Activated T-helper 1 cell treated with Interleukin-2 at 50 U/mL for 16 hours (primary cell): ENCODE measurements around the gene BRSK1.

ENCODE experiments used
- DNase-seq: peaks from one replicate; pipeline ENCODE4 v3.0.0-alpha.2; 2020; ENCODE audit warnings: low read depth

The BRSK1 gene

DNA sequence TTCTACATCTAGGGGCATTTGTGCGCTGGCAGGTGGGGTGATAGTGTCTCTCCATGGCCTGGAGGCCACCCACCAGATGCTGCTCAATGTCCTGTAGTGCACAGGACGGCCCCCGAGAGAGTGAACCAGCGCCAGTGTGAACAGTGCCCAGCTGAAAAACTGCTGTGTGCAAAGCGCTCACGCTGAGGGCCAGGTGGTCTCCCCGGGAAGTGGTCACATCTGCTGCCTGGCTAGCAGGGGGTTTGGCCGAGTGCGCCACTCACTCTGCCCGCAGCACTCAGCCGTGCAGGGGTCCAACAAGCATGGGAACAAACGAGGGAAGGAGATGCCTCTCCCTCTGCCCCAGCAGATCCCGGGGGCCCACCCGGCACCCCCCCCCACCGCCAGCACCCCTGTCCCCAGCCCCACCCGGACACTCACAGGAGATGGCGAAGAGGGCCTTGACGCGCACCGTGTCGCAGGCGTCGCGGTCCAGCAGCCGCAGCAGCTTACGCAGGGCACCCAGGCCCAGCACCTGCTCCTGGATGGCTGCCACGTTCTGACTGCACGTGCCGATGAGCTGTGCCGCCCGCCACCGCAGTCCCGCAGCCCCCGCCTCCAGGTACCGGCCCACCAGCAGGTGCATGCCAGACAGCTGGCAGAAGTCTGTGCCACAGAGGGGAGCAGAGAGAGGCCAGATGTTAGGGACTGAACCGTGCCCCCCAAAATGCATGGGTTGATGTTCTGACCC is 9.7 kb upstream of the BRSK1 start:
- no peak for DNase-seq

DNA sequence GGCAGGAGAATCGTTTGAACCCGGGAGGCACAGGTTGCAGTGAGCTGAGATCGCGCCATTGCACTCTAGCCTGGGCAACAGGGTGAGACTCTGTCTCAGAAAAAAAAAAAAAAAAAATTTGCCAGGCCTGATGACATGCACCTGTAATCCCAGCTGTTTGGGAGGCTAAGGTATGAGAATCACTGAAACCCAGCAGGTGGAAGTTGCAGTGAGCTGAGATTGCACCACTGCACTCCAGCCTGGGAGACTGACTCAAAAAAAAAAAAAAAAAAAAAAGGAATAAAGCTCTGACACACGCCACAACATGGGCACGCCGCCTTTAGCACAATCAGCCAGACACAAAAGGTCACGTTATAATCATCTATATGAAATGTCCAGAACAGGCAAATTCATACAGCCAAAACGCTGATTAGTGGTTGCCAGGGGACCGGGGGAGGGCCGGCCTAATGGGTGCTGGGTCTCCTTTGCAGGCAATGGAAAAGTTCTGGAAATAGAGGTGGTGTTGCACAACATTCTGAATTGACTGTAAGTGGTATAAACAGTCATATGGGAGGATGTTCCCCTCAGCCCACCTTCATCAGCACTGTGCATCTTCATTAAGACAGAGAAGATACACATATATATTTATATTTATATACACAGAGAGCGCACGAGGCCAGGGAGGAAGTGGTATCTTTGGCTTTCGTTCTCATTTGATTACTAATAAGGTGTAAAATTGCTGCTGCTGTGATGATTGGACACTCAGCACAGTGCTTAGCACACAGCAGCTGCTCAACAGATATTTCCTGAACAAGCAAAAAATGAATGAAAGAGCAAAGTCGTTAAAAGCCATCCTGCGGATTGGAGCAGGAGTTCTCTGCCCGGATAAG is 7.7 kb upstream of the BRSK1 start:
- no peak for DNase-seq

DNA sequence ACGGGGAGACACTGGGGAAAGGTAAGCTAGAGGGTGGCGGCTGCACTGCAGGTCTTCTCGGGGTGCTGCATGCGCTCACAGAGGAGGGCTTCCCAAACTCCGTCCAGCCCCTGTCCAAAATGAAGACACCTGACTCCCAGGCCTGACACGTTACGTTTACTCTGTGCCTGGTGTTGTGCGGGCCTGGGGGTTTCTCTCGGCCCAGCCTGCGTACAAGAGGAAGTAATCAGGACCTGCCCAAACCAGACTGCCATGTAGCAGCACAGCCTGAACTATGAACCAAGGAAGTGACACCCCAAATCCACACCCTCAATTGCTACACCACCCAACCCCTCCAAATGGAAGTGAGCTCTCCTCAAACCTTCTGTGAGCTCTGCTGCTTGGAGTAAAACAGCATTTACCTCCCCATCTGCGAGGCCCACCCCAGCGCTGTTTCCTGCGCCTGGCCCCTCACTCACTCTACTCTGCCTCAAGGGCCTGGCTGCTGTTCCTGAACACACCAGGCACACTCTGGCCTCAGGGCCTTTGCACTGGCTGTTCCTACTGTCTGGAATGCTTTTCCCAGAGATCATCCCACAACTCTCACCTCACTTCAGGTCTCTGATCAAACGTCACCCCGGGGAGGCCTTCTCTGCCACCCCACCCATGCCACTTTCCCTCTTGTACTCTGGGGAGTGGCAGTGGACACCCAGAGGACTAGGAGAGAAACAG is 6.9 kb upstream of the BRSK1 start:
- DNase-seq, result no peak

DNA sequence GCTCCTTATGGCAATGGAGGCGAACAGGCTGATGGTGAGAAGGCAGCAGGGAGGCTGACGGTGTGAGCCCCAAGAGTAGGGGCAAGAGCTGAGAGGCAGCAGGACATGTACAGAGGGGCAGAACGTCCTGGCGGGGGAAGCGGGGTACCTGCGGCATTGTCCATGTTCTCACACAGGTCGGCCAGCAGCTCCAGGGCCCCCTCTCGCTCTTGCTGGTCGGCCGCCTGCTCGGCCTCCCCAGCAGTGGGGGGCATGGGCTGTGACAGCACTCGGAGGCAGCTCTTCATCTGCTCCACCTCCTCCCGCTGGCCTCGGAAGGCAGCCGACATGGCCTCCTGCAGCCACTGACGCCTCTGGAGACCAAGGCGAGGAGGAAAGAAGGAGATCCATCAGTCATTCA is 6.3 kb upstream of the BRSK1 start:
- no peak for DNase-seq

DNA sequence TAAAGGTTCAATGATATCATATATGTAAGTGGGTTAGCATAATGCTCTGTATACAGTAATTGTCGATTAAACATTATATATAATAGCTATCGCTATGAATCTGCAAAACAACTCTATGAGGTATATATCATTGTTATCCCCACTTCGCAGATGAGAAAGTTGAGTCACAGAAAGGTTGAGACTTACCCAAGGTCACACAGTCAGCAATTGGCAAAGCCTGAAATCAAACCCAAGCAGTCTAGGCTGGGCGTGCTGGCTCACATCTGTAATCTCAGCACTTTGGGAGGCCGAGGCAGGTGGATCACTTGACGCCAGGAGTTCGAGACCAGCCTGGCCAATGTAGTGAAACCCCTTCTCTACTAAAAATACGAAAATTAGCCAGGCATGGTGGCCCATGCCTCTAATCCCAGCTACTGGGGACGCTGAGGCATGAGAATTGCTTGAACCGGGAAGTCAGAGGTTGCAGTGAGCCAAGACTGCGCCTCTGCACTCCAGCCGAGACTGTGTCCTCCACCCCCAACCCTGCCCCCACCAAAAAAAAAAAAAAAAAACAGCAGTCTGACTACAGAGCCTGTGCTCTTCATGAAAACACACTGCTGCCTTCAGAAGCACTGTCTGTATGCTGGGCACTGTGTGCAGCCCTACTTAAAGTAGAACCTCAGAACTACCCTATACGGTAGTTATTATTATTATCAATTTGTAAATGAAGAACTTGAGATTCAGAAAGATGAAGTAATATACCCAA is 5.2 kb upstream of the BRSK1 start:
- no peak for DNase-seq

DNA sequence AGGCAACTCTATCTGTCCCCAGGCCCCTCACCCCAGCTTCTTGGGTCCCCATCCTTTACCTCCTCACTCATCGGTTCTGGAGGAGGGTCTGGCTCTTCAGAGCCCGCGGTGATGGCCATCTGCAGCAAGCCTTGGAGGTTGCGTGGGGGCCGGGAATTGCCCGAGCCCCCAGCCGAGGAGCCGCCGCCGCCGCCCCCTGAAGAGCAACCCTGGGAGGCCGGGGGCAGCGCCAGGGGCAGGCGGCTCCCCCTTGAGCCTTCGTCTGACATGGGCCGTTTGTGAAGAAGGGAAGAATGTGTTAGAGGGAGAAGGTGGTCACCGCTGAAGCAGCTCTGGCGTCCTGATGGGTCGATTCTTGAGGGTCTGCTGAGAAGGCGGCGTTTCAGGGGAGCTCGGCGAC is 4.5 kb upstream of the BRSK1 start:
- DNase-seq, result no peak

DNA sequence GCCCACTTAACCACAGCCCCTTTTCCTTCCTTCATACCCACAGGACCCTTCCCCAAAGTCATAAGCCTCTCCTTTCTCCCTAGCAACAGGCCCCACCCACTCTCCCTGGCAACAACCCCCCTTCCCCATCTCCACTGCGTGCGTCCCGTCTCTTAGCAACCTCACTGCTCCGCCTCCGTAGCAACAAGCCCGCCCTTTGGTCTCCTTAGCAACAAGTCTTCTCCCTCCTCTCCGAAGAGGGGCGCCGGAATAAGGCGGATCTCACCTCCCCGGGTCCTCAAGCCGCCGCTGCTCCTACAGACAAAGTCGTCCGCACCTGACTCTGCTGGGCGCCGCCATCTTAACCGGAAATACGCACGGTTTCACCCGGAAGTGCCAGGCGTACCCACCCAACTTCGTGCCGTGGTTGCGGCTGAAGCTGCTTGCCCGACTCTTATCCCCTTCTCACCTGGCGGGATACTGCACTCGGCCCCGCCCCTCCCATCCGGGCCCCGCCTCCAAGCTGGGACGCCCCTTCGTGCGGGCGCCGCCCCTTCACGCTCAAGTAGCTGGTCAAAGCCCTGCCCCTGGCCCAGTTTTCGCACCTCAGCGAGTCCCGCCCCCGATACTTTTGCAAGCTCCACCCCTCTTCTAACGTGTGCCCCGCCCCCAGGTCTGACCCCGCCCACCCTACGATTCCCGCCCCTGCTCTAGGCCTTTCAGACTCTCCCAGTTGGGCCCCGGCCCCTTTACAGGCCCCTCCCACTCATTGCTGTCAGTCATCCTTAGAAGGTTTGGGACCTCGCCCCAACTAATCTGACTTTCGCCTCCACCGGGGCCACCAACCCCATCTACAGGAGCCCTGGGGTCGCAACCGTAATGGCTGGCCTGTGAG is 3.8 kb upstream of the BRSK1 start, which contains the start of gene HSPBP1:
Gene HSPBP1 (minus strand): TSS at position 341 of the 874 bp plus-strand sequence. CDS start 502 bp downstream, outside the sequence.
- DNase-seq, result peak; percentile 88

DNA sequence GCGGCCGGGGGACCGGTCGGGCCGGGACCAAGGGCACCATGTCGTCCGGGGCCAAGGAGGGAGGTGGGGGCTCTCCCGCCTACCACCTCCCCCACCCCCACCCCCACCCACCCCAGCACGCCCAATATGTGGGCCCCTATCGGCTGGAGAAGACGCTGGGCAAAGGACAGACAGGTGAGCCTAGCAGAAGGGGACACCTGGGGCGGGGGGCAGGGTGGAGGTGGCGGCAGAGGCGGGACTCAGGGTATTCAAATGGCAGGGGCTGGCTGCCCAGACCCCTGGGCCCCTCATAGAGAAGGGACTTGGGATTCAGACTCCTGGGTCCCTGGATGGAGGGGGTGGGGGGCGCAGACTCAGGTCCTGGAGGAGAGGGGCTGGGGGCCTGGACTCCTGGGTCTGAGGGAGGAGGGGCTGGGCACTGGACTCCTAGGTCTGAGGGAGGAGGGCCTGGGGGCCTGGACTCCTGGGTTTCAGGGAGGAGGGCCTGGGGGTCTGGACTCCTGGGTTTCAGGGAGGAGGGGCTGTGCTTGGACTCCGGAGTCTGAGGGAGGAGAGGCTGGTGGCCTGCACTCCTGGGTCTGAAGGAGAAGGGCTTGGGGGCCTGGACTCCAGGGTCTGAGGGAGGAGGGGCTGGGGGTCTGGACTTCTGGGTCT is 735 bp downstream of the BRSK1 start:
- no peak for DNase-seq

DNA sequence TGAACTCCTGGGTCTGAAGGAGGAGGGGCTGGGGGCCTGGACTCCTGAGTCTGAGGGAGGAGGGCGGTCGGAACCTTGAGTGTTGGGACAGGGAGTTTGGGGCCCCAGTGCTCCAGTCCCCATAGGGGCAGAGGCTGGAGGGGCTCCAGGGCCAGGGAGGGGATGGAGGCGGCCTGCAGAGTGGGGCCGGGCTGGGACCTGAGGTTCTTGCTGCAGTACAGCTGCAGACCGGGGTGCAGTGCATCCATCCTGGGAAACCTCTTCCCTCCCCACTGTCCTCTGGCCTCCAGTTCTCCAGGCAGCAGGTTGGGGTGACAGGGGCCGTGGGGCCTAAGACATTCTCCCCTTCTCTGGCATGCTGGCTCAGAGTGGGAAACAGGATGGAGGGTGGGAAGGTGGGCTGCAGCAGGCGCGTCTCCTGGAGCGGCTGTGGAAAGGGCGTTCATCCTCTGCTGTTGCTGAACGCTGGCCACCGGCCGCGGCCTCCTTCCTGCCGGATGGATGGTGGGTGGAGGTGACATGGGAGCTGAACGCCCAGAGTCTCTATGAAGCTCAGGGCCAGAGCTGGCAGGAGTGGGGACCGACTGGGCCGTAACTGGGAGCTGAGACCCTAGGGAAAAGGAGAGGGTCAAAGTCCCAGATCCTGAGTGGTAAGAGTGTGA is 1.6 kb downstream of the BRSK1 start:
- no peak for DNase-seq

DNA sequence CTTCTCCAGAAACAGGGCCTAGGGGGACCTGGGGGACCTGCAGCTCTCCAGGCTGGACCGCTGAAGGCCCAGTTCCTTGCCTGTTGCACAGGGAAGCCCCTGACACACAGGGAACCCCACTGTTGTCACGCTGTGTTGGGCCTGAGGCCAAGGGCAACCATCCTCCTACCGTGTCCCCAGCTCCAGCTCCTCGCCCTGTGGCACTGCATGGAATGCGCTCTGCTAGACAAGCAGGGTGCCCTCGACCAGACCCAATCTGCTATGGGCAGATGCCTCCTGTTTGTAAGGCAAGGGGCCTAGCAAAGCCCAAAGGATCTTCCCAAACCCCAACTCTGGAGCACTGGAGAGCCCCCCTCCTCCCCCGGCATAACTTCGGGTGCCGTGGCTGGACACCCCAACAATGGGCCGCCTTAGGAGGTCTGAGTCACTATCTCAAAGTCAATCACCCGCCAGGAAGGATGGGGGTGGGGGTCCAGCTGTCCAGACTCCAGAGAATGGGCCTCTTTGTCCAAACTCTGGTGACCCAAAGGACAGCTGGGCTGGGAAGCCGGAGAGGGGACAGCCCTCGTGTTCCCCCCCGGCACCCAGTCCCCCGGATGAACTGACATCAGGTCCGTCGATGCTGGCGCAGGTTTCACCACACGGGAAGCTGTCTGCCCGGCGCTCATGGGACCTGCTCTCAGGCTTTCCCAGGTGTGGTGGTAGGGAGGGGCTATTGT is 3.7 kb downstream of the BRSK1 start:
- no peak for DNase-seq

DNA sequence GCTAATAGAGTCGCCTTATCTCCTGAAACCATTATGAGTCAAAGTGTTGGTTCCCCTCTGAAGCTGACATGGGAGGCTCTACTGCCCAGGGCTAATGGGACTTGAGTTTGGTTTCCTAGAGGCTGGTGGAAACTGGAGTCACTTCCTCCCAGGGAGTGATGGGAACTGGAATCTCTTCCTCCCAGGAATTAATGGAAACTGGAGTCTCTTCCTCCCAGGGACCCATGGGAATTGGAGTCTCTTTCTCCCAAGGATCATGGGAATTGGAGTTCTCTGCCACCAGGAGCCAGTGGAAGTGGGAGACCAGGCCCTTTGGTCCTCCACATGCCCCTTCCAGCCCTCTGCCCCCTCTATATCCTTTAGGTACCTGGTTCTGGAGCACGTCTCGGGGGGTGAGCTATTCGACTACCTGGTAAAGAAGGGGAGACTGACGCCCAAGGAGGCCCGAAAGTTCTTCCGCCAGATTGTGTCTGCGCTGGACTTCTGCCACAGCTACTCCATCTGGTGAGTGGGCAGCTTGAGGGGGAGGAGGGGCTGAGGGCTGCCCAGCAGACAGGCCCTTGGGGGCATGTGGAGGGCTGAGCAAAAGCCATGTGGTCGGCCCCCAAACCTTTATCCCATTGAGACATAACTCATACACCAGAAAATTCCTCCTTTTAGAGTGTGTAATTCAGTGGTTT is 5.5 kb downstream of the BRSK1 start:
- no peak for DNase-seq

DNA sequence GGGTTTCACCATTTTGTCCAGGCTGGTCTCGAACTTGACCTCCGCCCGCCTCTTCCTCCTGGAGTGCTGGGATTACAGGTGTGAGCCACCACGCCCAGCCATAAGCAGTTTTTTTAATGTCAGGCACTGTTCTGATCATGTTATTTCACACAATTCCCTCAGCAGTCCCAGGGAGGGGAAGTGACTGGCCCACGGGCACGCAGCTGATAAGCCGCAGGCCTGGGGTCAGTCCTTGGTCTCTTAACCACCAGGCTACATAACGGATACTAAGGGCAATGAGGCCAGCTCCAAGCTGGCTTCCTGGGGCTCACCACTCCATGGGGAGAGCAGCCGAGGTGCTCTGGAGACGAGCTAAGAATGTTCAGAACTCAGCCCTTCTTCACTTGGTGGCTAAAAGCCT is 13.5 kb downstream of the BRSK1 start:
- no peak for DNase-seq

DNA sequence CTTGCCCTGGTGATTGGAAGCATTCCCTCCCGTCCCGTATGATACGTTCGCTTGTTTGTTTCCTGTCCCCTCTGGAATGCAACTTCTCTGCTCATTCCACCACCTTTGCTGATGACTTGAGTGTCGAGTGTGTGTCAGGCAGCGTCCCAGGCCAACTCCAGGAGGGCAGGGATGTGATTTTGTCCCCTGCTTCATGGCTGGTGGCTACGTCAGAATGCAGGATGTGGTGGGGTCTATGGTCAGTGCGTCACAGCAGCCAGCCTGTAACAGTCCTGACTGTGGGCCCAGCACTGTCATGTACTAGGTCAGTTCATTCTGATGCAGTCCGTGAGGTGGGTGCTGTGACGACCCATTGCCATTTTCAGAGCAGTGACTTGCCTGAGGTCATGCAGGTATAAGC is 16.2 kb downstream of the BRSK1 start:
- DNase-seq, result no peak

DNA sequence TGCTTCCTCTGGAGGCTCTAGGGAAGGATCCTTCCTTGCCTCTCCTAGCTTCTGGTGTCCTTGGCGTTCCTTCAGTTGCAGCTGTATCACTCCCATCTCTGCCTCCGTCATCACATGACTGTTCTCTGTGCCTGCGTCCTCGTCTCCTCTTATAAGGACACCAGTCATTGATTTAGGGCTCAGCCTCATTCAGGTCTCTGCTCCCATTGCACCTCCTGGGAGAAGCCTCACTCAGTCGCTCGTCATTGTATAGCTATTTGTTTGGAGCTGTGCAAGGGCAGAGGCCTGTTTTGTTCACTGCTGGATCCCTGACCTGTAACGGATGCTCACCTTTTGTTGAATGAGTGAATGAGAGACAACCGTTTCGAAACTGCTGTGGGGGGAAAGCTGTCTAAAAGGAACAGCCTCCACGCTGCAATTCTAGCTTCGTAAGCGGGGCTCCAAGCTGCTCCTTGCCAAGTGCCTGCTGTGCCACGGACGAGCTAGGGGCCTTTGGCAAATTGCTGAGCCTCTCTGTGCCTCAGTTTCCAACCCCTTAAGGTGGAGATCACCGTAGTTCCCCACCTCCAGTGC is 17.2 kb downstream of the BRSK1 start:
- no peak for DNase-seq

DNA sequence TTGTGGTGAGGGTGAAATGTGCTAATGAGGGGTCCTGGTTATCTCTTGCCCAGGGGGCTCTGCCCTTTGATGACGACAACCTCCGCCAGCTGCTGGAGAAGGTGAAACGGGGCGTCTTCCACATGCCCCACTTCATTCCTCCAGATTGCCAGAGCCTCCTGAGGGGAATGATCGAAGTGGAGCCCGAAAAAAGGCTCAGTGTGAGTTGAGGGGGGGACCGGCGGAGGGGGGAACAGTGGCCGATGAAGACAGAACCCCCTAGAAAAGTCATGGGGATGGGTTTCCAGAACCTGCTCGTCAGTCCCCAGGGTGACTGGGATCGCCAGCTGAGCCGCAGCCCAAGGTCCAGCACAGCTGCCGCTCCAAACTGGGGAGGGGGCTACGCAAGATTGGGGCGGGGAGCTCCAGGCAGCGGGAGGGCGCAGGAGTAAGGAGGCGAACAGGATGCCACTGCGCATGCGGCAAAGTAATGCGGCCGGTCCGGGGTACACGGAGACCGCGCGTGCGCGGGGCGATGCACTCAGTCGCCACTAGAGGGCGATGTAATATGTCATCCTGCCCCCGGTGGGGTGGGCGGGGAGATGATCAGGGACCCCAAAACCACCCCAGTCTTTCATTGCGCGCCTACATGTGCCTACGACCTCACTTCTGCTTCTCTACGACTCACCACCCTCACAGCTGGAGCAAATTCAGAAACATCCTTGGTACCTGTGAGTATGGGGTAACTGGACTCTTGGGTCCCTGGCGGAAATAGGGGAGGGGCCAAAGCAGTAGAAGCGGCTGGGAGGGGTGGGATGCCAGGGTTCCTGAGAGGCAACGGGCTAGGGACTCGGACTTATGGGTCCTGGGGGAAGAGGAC is 17.9 kb downstream of the BRSK1 start:
- peak; percentile 87 for DNase-seq

DNA sequence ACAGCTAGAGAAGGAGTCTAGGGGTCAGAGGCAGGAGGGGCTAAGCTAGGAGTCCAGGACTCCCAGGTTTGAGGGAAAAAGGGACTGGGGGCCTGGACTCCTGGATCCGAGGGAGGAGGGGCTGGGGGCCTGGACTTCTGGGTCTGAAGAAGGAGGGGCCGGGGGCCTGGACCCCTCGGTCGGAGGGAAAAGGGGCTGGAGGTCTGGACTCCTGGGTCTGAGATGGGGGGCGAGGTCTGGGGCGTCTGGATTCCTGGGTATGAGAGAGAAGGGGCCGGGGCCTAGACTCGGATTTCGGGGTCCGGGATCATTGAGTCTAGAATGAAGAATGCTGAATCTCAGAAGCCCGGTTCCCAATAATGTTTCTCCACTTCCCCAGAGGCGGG is 18.5 kb downstream of the BRSK1 start:
- no peak for DNase-seq

DNA sequence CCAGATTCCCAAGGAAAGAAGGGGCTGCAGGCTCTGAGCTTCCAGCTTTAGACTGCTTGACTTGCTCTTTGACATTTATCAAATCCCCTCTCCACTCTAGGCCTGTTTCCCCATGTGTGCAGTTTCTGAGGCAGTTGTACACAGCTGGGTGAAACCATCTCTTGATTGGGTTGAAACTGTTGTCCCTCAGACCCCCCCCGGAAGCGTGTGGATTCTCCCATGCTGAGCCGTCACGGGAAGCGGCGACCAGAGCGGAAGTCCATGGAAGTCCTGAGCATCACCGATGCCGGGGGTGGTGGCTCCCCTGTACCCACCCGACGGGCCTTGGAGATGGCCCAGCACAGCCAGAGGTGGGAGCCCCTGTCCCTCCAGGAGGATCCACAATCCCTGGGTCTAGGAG is 19.7 kb downstream of the BRSK1 start:
- no peak for DNase-seq
